ENCODE results near the gene MCU.
"Not testable (repeated sequence)": the region's sequence is repeated elsewhere in the genome, so short reads cannot be mapped to it uniquely, and the experiment has no call there.

MCU gene

GRCh38 chr10:72691863-72692743 is at the start of gene MCU:
MCU (plus strand) TSS chr10:72692143; CDS start chr10:72692152, 9 bp downstream.
- DNase-seq = peak; percentile 93

GRCh38 chr10:72642318-72642717 is 49.6 kb upstream of the MCU start:
- DNase-seq = no peak

- DNase-seq = peak; percentile 58
These were observed 46.6 kb upstream of the MCU start for GRCh38 chr10:72645263-72645858.

GRCh38 chr10:72646971-72647370 is 45.0 kb upstream of the MCU start:
- not testable (repeated sequence) for DNase-seq

GRCh38 chr10:72648301-72648700 is 43.6 kb upstream of the MCU start:
- no peak for DNase-seq

- DNase-seq = no peak
These were observed 42.7 kb upstream of the MCU start for GRCh38 chr10:72649291-72649690.

- no peak for DNase-seq
These were observed 38.4 kb upstream of the MCU start for GRCh38 chr10:72653383-72654096.

- DNase-seq = no peak
These were observed 37.2 kb upstream of the MCU start for GRCh38 chr10:72654720-72655119.

GRCh38 chr10:72658696-72659400 is 33.1 kb upstream of the MCU start:
- DNase-seq = no peak

GRCh38 chr10:72659694-72660093 is 32.2 kb upstream of the MCU start:
- DNase-seq = no peak

- no peak for DNase-seq
These were observed 31.7 kb upstream of the MCU start for GRCh38 chr10:72660220-72660619.

- no peak for DNase-seq
These were observed 30.5 kb upstream of the MCU start for GRCh38 chr10:72661431-72661830.

GRCh38 chr10:72663971-72664370 is 28.0 kb upstream of the MCU start:
- DNase-seq = no peak

- no peak for DNase-seq
These were observed 26.0 kb upstream of the MCU start for GRCh38 chr10:72665925-72666324.

GRCh38 chr10:72667207-72667864 is 24.6 kb upstream of the MCU start:
- DNase-seq = no peak

GRCh38 chr10:72673280-72673679 is 18.7 kb upstream of the MCU start:
- DNase-seq = no peak

- DNase-seq = not testable (repeated sequence)
These were observed 17.8 kb upstream of the MCU start for GRCh38 chr10:72674174-72674573.

GRCh38 chr10:72679838-72680241 is 12.1 kb upstream of the MCU start:
- DNase-seq = no peak

- DNase-seq = no peak
These were observed 9.3 kb upstream of the MCU start for GRCh38 chr10:72682638-72683037.

- no peak for DNase-seq
These were observed 6.5 kb upstream of the MCU start for GRCh38 chr10:72685264-72685921.

GRCh38 chr10:72686430-72686829 is 5.5 kb upstream of the MCU start:
- not testable (repeated sequence) for DNase-seq

- DNase-seq = no peak
These were observed 4.9 kb upstream of the MCU start for GRCh38 chr10:72687035-72687434.

Measured in NCI-H510A (cell line).